Measurements from ENCODE around the gene SAPCD1.

DNA sequence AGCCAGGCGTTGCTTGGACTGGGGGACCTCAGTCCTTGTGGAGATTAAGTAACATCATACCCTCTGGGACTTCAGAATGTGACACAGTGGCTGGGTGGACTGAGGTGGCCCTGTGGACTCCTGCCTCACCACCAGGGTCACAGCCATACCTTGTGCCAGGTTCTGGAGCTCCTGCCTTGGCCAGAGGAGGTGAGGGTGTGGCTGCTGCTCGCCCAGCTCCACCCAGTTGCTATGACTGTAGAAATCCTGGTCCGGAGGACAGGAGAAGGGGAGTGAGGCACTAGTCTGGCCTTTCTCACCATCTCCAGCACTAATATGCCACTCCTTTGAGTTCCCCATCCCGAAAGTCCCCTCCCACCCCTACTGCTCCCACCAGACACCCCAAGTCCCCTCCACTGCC, 12.7 kb downstream of the SAPCD1 start:
- no peak for TF ChIP-seq EZH2 (IDR thresholded peaks at IDR 0.05; ENCODE audit: borderline replicate concordance, low read depth, low read length, severe bottlenecking)
- no peak for TF ChIP-seq POLR2AphosphoS5 (IDR thresholded peaks at IDR 0.05; ENCODE audit: insufficient read depth, low read depth, low read length)
- no peak for TF ChIP-seq CTCF (IDR thresholded peaks at IDR 0.05; ENCODE audit: extremely low read depth in 1 of 2, insufficient read depth in 1 of 2, low read depth in 1 of 2, low read length in 2 of 2)

Data from endothelial cell of umbilical vein (primary cell).